DLD1 (cell line): ENCODE measurements around the gene G0S2.

Experiments used
- in situ Hi-C: cut with HindIII; loops from 2 replicates; pipeline ENCODE4 v1.10.0; 2017; ENCODE audit warnings: low sequenced_read_pairs

G0S2 gene

DNA sequence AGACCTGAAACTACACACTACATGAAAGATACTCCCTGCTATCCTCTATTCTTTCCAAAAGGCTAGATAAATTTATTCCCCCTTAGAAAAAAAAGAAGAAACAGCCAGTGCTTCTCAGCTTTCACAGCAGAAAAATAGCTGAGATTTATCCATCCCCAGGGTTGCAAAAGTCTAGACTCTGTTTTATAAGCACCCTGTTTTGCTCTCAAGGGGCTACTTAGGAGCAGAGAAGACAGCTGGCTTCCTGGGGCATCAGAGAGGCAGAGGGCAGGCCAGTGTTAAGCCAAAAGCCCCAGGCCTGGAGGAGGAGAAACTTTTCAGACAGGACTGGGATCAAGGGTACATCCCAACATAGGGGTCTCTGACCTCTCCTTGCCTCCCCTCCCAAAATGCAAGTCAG, 26.9 kb upstream of the G0S2 start:
- in situ Hi-C loops = no loop called here

DNA sequence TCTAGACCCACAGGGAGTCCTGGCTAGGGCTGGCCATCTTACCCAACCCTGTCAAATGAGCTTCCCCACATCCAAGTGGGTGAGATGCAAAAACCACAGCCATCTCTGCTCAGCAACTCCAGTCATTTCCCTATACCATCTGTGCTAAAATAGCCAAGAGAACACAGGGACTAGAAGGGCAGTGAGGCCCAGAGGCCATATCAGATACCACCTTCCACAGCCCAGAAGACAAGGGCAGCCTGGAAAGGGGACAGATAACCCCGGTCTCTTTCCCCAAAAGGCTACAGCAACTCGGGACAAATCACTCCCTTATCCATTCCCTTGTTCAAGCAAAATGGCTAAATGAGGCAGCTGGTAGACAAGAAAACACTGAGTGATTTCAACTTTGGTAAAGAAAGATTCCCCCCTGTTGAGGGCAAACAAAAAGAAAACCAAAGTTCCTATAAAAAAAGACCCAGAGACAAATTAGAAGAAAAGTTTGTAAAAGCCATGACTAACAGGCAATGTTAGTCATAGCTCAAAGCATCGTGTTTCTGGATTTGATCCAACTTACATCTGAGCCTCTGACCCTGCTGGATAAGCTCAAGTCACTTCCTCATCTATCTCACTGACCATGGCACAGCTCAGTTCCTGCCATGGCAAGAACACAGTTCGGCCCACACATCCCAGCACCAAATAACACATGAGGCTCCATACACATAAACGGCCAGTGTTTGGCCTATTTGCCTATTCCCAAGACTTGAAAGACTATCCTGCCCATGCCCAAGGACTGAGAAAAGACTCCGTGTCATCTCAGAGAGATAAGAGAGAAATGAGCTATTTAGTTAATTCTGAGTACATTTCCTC, 26.1 kb upstream of the G0S2 start:
- in situ Hi-C loops = no loop called here

DNA sequence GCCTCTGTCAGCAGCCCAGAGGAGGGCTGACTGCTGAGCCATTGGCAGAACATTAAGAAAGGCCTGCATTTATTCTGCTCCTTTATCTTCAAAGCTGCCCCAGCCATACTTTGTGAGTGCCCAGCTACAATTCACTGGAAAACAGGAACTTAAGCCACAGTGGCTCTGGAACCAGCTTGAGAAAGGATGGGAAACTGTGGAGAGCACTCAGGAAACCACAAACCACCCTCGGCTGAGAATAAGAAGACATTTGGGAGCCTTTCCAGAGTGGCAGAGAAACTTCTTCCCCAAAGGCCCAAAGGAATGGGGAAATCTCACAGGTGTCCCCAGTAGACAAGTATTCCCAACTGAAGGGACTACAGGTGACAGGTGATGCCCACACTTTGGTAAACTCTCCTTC, 24.8 kb upstream of the G0S2 start:
- in situ Hi-C loops = no loop called here

DNA sequence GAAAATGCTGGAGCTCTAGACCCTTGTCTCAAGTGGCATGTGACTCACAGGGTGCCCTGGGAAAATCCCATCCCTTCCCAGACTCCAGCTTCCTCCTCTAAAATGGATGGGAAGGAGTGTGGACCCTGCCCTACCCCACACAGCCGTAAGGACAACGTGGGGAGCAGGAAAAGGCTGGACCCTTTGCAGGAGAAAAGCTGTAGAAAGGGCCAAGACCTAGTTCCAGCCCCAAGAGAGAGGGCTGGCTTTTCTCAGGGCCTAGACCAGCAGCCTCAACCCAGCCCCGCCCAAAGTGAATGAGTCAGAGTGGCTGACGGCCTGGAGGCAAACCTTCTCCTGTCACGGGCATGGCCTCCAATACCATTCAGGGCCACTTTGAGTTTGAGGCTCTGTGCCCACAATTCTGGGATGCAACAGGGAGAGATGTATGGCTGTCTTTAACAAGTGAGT, 24.0 kb upstream of the G0S2 start:
- in situ Hi-C loops = no loop called here

DNA sequence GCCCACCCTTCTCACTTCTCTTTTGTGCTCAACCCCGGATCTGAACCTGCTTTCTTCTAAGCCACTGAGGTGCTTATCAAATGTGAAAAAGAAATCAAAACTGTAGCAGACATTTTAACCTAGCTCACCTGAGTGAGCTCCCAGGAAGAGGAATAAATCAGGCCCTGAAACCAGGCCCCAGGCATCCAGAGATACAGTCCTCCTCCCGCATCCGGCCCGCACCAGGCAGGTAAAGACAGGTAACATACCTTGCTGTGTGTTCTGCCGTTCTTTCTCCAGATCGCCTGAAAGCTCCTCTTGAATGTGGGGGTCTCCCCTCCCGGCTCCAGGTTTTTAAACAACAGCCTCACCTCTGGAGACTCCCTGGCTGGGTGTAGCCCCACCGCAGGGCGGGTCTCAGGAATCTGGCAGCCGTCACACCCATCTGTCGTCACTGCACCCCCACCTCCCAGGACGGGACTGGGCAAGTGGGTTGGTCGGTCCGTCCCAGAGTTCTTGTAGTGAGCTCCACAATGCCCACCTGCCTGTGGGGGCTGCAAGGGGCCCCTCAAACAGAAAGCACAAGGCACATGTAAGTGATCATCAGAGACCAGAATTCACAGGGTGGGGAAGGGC, 23.0 kb upstream of the G0S2 start, which contains the start of gene LAMB3:
Gene LAMB3, minus strand, starts transcription at position 305 of the 615 bp plus-strand sequence. CDS start 1,481 bp downstream, outside the sequence.
- in situ Hi-C loops = no loop called here

DNA sequence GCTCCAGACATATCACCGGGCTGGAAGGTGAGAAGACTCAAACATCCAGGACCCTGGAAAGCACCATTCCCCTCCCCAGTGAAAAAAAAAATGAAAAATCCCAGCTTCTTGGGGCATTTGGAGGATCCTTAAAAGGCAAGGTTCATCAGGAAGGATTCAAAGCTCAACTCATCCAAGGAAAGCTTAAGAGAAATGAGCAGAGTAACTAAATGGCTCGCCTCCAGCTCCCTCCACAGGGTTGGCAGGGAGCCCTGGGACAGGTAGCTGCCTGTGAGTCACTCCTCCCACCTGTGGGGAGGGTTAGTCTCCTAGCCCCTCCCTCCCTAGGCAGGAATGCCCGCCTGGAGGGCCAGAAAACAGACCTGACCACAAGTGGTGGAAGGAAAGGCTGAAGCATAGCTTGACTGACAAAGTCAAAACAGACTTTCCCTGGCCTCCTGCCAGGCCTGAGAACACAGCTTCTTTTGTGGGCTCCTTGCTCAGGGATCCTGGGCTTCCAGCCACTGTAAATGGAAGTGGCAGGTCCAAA, 22.3 kb upstream of the G0S2 start:
- in situ Hi-C loops = no loop called here

DNA sequence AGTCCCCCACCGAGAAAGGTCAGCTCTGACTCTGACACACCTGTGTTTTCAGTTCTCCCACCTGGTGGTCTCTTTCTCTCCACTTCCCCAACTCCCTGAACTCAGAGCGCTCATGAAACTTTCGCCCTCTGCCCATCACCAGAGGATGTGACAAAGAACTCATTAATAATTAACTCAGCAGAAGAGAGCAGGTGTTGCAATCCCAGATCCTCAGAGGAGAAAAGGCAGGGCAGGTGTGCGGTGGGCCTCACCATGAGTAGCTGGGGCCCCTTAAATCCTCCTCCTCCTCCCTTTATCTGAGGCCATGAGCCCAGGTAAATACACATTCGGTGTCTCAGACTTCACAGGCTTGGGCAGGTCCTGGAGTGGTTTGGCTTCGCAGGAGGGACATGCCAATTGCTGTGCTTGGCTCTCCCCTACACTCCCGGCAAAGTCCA, 21.3 kb upstream of the G0S2 start:
- in situ Hi-C loops = no loop called here

DNA sequence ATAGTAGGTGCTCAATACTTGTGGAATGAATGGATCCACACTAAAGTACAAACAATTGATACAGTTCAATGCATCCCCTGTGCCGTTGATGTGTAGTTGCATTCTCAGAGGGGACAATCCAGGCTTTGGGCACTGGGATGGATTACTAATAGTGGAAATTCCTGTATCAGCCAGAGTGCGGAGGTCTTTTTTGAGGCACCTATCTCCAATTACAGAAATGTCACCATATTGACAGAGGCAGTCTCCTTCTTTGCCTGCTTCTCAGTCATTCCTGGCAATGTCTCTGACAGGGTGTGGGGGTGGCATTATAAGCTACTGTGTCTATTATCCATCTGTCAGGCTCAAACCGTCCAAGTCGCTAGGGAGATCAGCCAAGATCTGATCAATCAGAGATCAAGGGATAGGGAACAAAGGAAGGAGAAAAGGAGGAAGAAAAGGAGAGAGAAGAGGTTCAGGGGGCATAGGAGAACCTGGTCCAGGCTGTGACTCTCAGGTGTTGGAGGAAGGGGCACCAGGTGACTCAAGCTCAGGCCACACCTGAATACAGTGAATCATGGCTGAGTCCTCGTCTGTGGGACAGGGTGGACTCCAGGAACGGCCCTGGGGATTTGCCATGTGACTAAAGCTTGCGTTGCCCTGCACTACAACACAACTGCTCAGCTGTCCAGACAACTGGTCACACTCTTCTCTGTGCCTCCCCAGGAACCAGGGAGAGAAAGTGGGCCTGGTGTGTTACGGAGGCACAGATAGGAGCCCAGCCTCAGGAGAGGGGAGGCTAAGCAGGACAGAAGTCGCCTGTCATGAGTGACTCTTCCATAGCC, 19.6 kb upstream of the G0S2 start:
- in situ Hi-C loops = no loop called here

DNA sequence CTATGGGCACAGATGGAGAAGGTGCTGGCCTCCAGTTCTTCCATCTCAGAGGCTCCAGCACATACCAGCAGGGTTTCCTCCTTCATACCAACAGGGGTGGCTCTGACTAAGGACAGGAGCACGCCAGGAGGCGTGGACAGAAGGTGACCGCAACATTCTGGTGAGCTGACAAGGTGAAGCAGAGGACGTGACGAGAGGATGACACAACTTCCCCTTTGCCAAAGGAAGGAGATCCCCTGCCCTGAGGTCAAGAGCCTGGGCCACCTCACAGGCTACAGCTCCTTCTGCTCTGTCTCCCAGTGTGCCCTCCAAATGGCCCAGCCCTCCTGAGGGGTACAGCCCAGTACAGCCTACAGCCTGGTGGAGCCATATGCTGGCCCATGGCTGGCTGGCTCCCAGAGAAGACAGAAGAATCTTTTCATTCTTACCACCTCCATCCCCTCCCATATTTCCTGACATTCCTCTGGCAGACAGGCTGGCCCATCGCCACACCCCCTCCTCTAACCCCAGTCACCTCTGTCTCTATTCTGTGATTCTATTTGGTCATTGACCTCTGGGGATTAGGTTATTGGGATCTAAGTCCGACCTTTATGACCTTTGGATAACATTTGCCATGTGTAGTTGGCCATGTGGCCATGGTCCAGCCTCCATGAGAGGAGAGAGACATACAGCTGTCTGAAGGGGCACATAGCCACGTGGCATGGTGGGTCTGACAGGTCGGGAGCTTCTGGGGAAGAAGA, 17.9 kb upstream of the G0S2 start:
- in situ Hi-C loops = no loop called here

DNA sequence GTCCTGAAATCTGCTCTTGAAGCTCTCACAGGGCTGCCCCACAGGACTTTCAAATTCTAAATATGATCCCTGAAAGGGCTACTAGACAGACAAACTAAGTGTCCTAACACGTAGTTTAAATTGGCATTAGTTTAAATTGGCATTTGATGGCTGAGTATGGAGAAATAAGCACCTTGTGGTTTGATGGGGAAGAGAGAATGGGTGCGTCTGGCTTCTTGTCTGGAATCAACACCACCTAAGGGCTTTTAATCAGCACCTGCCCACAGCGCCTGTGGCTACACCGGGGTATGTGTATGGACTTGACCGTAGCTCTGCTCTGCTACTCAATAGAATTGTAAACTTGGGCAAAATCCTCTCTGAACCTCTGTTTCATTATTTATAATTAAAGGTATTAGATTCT, 17.3 kb upstream of the G0S2 start:
- in situ Hi-C loops = no loop called here

DNA sequence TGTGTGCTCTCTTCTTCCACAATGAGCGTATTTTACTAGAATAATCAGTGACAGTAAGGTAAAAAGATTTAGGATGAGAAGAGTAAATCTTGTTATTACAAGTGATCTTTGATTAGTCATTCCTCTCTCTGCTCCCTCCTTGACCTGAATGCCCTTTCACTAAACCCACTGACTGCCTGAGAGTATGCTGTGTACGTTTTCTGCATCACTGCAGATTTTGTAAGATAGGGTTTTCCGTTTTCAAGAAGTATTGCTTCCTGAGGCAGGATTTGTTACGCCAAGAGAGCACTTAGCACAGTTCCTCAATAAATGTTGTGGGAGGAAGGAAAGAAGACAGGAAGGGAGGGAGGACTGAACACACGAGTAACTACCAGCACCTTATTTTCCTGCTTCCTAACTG, 15.3 kb upstream of the G0S2 start:
- in situ Hi-C loops = no loop called here

DNA sequence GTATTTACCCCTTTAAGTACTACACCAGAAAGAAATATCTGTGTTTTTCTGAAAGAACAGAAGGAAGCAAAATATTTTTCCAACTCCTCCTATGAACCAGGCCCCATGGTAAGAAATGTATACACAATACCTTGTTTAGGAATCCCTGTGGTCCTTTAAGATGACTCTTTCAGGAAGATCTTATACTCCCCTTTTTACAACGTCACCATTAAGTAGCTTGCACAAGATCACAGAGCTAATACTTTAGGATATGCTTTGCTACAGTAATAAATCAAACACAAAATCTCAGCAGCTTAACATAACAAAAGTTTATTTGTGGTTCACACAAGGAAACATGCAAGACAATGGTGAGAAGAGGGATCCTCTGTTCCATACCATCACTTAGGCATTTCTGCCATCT, 14.1 kb upstream of the G0S2 start:
- in situ Hi-C loops = no loop called here

DNA sequence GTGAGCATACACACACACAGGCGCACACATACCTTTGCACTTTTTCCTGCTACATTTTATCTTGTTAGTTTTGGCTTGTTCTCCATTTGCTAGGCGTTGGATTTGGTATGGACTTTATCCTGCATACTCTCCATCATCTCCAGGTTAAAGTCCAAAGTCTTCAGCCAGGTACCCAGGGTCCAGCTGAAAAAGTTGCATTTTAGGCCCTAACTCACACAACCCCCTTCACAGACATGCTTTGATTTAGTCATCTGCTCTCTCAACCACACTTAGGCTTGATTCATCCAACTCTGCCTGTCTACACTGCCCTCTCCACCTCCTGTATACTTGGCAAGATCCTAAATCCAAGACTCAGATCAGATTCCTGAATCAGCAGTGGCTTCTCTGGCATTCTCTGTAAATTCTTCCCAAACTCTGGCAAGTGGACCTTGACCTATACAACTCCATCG, 12.3 kb upstream of the G0S2 start:
- in situ Hi-C loops = no loop called here

DNA sequence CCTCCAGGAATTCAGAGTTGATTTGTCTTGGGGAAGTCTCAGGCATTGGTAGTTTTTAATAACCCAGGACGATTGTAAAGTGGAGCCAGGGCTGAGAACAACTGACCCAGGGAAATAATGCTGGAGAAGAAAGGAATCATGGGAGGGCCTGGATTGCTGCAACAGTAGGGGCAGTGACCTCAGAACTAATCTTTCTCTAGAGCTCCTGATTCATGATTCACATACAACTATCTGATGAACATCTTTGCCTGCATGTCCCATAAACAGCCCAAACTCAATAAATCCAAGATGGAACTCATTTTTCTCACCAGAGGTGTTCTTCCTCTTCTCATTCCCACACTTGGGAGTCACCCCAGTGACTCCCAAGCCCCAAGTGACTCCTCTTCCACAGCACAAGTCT, 8.1 kb upstream of the G0S2 start:
- in situ Hi-C loops = no loop called here

DNA sequence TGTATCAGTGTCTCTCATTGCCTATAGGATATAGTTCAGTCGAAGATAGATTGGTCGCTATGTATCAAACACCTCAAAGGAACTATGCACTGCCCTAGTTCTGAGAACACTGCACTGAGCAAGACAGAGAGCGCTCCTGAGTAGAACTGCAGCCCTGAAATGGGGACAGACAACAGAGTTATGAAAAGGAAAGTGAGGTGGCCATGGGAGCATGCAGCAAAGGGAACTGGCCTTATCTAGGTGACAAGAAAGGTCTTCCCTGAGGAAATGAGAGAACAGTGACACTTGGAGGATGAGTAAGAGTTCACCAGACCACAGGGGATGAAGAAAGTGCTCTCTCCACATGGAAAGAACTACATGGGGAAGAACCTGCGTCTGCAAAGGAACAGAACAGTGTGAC, 7.5 kb upstream of the G0S2 start:
- in situ Hi-C loops = no loop called here

DNA sequence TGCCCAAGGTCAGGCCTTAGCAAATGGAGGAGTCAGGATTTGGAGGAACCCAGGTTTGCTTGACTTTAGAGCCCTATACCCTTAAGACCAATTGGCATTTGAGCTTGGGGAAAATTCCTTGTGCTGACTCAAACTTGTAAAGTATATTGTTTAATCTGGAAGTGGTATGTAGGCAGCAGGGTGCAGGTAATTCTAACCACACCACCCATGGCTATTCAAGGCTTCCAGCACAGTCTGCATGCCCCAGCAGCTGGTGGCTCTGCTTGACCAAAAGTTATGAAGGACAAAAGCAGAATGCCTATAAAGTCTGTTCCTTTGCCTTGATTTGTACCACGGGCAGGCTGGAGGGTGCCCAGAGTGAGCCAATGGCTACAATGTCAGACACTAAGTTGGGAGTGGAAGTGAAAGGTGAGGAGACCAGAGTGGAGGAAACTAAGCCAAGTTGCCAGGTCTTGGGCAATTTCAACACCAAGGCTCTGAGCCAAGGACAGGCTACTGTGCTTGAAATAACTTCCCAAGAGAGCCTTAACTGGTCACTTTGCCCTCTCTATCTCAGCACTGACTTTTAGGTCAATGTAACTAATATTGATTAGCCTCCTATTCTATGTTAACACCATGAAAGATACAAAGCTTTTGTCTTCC, 4.7 kb upstream of the G0S2 start:
- in situ Hi-C loops = no loop called here

DNA sequence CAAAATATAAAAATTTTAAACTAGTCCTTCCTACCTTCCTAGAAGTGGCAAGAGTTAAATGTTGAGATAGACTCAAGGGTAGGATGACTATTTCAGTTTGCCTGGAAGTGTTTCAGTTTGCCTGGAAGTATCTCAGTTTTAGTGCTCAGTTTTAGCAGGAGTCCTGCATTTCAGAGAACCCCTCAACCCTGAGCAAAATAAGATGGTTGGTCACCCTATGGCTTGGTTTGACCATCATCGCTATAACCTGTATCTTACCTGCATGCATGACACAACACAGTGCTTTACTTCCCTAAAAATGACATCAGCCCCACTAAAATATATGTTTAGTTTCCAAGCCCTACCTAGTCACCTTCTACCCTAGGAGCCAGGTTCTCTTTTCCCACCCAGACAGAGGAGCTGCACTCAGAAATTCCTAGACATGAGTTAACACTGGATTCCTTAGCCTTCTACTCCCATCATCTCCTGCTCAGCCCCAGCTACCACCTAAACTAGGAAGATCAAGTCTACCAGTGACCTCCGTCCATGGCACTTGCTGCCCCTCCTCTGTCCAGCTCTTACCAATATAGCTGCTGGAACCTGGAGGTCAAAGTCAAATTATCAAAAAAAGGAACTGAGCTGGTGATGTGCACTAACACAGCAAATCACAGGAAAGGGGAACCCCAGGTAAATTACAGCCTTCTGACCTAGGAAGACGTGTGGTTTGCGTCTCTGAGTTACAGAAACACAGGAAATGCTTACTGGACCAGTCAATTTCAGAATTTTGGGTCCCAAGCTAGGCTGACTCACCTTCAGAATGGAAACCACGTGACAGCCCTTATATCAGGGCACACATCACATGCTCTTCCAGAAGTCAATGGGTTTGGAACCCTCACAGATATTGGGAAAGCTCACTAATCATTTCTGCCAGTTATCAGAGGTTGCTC, 2.2 kb upstream of the G0S2 start:
- in situ Hi-C loops = no loop called here

DNA sequence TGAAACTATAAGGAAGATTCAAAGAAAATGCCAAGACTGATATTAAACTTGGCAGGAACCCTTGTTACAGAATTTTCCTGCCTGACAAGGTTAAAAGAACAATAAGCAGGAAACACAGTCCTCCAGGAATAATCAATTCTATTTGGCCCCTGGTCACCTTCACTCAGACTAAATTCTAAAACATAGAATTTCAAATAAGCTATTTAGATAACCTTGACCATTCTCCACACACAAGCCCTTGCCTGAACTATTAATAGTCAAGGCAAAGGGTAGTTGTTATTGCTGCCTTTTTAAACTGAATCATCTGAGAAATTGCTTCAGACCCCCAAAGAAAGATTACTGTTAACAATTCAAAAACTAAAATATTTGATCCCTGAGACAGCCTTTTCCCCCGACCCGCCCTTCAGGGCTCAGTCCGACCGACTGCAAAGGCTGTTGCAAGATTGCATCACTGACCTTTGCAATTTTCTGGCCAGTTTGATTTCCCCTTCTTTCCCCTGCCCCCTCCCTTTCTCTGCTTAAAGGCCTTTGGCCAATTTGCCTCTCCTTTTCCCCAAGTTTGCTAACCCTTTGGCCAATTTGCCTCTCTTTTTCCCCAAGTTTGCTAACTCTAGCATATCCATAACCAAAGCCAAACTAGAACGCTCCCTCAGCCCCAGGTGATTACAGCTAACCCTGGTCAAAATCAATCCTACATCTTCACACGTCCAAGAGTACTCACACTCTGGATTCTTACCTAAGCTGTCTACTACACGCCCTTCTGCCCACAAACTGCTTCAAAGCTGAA, 1.4 kb upstream of the G0S2 start:
- in situ Hi-C loops = no loop called here
